NCI-H2081 (cell line): ENCODE data around the gene ZNF385B.

Experiments used
- DNase-seq, 2 experiments: peaks; one replicate each; lab custom pipeline; 2025; lab: John Stamatoyannopoulos, UW

Gene ZNF385B

GRCh38 chr2:179745635-179746256, 115.7 kb downstream of the ZNF385B start:
- no peak for DNase-seq

- no peak for DNase-seq
Observed at GRCh38 chr2:179744401-179744800, 117.0 kb downstream of the ZNF385B start.

- no peak for DNase-seq
Observed at GRCh38 chr2:179741317-179741716, 120.1 kb downstream of the ZNF385B start.

- no peak for DNase-seq
Observed at GRCh38 chr2:179729966-179730365, 131.4 kb downstream of the ZNF385B start.

- no peak for DNase-seq
Observed at GRCh38 chr2:179726461-179727180, 134.8 kb downstream of the ZNF385B start.

GRCh38 chr2:179724403-179724802, 137.0 kb downstream of the ZNF385B start:
- no peak for DNase-seq

GRCh38 chr2:179720173-179720772, 141.1 kb downstream of the ZNF385B start:
- DNase-seq, result no peak

- DNase-seq, result no peak
Observed at GRCh38 chr2:179715871-179716270, 145.5 kb downstream of the ZNF385B start.

- DNase-seq, result no peak
Observed at GRCh38 chr2:179715196-179715595, 146.2 kb downstream of the ZNF385B start.

GRCh38 chr2:179712825-179713224, 148.6 kb downstream of the ZNF385B start:
- no peak for DNase-seq

GRCh38 chr2:179711375-179711774, 150.0 kb downstream of the ZNF385B start:
- DNase-seq, result no peak

- DNase-seq, result no peak
Observed at GRCh38 chr2:179703702-179704101, 157.7 kb downstream of the ZNF385B start.

GRCh38 chr2:179702912-179703311, 158.5 kb downstream of the ZNF385B start:
- no peak for DNase-seq

- DNase-seq, result no peak
Observed at GRCh38 chr2:179701524-179702110, 159.8 kb downstream of the ZNF385B start.

- DNase-seq, result no peak
Observed at GRCh38 chr2:179695486-179695885, 165.9 kb downstream of the ZNF385B start.

GRCh38 chr2:179694963-179695362, 166.4 kb downstream of the ZNF385B start:
- DNase-seq, result no peak

GRCh38 chr2:179692610-179693009, 168.8 kb downstream of the ZNF385B start:
- no peak for DNase-seq

GRCh38 chr2:179692043-179692442, 169.4 kb downstream of the ZNF385B start:
- no peak for DNase-seq

GRCh38 chr2:179691235-179691634, 170.2 kb downstream of the ZNF385B start:
- DNase-seq, result no peak

- no peak for DNase-seq
Observed at GRCh38 chr2:179686718-179687342, 174.6 kb downstream of the ZNF385B start.

GRCh38 chr2:179686069-179686468, 175.3 kb downstream of the ZNF385B start:
- DNase-seq, result no peak

GRCh38 chr2:179685146-179685545, 176.3 kb downstream of the ZNF385B start:
- no peak for DNase-seq
